Common myeloid progenitor, CD34-positive (primary cell): ENCODE data around the gene RNF149. TPM values are rescaled to one million over a fixed set of nuclear protein-coding genes. Genes with fewer than 3 reads are reported as not detected.

ENCODE experiments used
- CTCF ChIA-PET: fragments of 350-600 bp; sonication (Branson Sonifier 250); formaldehyde crosslinking; loops from one replicate; lab custom pipeline; 2021; ENCODE audit warnings: antibody characterized with exemption; lab: Charles Lee
- POLR2A ChIA-PET: fragments of 350-600 bp; sonication (Branson Sonifier 250); formaldehyde crosslinking; loops from one replicate; lab custom pipeline; 2021; ENCODE audit warnings: antibody characterized with exemption; lab: Charles Lee
- DNase-seq, 3 donors: peaks; one replicate each; pipeline versions ENCODE4 v3.0.0 to v3.0.0-alpha.2; 2013
- H3K27ac ChIP-seq, 2 experiments: 1 replicate in 1 of 2; 2 replicates in 1 of 2; pipeline ENCODE4 v1.7.0; 2013; ENCODE audit warnings: inconsistent platforms in 2 of 2, low read length in 2 of 2, mild to moderate bottlenecking in 2 of 2, low read depth in 1 of 2, moderate library complexity in 1 of 2; ENCODE audit not compliant: severe bottlenecking in 2 of 2, insufficient read depth in 1 of 2, poor library complexity in 1 of 2
- H3K27me3 ChIP-seq, 5 experiments: replicated peaks in 2 of 5; 1 replicate in 3 of 5; 2 replicates in 2 of 5; pipeline versions ENCODE4 v1.6.1 to v1.7.0; 2013; ENCODE audit warnings: low read length in 4 of 5, mild to moderate bottlenecking in 2 of 5, moderate library complexity in 2 of 5, inconsistent platforms in 1 of 5; ENCODE audit not compliant: insufficient read depth in 5 of 5, control insufficient read depth in 4 of 5
- H3K36me3 ChIP-seq, 4 experiments: 1 replicate in 2 of 4; 2 replicates in 2 of 4; pipeline versions ENCODE4 v1.6.1 to v1.7.0; 2013; ENCODE audit warnings: low read length in 3 of 4, control low read depth in 1 of 4, mild to moderate bottlenecking in 1 of 4; ENCODE audit not compliant: control insufficient read depth in 4 of 4, insufficient read depth in 4 of 4
- H3K4me1 ChIP-seq, 4 experiments: 1 replicate in 3 of 4; 2 replicates in 1 of 4; pipeline versions ENCODE4 v1.6.1 to v1.7.1; 2013; ENCODE audit warnings: low read length in 3 of 4, mild to moderate bottlenecking in 3 of 4, control low read depth in 1 of 4, inconsistent platforms in 1 of 4, moderate library complexity in 1 of 4; ENCODE audit not compliant: control insufficient read depth in 4 of 4, insufficient read depth in 4 of 4; ENCODE audit errors: control extremely low read depth in 1 of 4
- H3K4me3 ChIP-seq, 7 experiments: 1 replicate in 4 of 7; 2 replicates in 3 of 7; pipeline versions ENCODE4 v1.5.1 to v1.7.0; 2013; ENCODE audit warnings: mild to moderate bottlenecking in 7 of 7, low read length in 6 of 7, moderate library complexity in 6 of 7, inconsistent platforms in 2 of 7, low read depth in 2 of 7, control low read depth in 1 of 7; ENCODE audit not compliant: insufficient read depth in 4 of 7, control insufficient read depth in 1 of 7; ENCODE audit errors: extremely low read depth in 1 of 7
- H3K9me3 ChIP-seq, 5 experiments: 1 replicate in 4 of 5; 2 replicates in 1 of 5; pipeline versions ENCODE4 v1.6.1 to v1.7.1; 2013; ENCODE audit warnings: low read length in 4 of 5, mild to moderate bottlenecking in 2 of 5, inconsistent platforms in 1 of 5, low read depth in 1 of 5, moderate library complexity in 1 of 5; ENCODE audit not compliant: control insufficient read depth in 4 of 5, insufficient read depth in 2 of 5; ENCODE audit errors: control extremely low read depth in 1 of 5
- whole genome bisulfite sequencing: methylation state at CpG from one replicate; pipeline ENCODE4 v1.1.5; 2013; ENCODE audit not compliant: insufficient coverage; 5-methylcytosine and 5-hydroxymethylcytosine counted together
- polyA plus RNA-seq: library from polyadenylated mRNA; unstranded; fragments of 120-200 nt; gene quantifications from one replicate; pipeline ENCODE4 v1.2.1, GENCODE V29; 2013

Gene RNF149, protein sequence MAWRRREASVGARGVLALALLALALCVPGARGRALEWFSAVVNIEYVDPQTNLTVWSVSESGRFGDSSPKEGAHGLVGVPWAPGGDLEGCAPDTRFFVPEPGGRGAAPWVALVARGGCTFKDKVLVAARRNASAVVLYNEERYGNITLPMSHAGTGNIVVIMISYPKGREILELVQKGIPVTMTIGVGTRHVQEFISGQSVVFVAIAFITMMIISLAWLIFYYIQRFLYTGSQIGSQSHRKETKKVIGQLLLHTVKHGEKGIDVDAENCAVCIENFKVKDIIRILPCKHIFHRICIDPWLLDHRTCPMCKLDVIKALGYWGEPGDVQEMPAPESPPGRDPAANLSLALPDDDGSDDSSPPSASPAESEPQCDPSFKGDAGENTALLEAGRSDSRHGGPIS
- polyA plus RNA-seq, result 70.0 TPM

DNA sequence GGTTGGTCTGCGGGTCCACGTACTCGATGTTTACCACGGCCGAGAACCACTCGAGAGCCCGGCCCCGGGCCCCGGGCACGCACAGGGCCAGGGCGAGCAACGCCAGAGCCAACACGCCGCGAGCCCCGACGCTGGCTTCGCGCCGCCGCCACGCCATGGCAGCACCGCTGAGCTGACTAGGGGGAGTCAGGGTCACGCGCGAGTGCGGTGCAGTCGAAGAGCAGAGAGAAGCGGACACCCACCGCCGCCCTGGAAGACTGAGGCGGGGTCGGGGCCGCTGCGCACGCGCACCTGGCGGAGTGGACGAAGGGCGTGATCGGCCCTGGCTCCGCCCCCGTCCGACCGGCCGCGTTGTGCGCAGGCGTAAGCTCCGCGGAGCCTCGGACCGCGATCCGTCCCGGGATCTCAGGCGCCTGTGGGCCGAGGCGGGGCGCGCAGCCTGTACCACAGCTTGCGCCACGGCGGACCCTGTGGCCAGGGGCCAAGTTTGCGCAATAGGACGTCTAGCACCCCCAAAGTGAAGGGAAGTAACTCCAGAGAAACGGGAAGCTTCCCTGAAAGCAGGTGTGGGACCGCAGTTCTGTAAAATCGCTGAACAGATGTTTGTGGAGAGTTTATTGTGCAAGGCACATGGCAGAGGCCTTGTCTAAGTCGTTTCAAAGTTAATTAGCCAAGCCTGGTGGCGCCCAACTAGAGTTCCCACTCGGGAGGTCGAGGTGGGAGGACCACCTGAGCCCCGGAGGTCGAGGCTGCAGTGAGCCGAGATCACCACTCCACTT is at the start of gene RNF149:
Gene RNF149, minus strand, starts transcription at position 270 of the 779 bp plus-strand sequence. Its CDS starts 113 bp downstream, at position 157.
- Histone ChIP-seq H3K36me3 (peaks cover 0 to 13% (median 0%) of the 10 kb centered on the region in 4 experiments), H3K4me3 (peak within 1 kb of the TSS; percentile 58 to 91 (median 82)), H3K27ac (peak within 1 kb of the TSS; percentile 67 to 86), H3K27me3 (no peaks in the 10 kb centered on the region), H3K4me1 (peaks cover 27 to 71% (median 56%) of the 10 kb centered on the region in 4 experiments), H3K9me3 (no peaks in the 10 kb centered on the region)
- CTCF ChIA-PET, result interaction anchor here (0.7 to 1.6 kb wide), 4 partner anchors 9 to 932 kb away, joined by 3 to 11 read pairs (median 4); no protein-coding TSS in a partner anchor
- under 1% methylated on average over 64 of the region's 76 CpGs for WGBS
- POLR2A ChIA-PET, result interaction anchor here (1.0 to 1.5 kb wide), 4 partner anchors 20 to 57 kb away, joined by 4 to 14 read pairs (median 5); no protein-coding TSS in a partner anchor
- DNase-seq, result peak; percentile 95 to 99 (median 99)

DNA sequence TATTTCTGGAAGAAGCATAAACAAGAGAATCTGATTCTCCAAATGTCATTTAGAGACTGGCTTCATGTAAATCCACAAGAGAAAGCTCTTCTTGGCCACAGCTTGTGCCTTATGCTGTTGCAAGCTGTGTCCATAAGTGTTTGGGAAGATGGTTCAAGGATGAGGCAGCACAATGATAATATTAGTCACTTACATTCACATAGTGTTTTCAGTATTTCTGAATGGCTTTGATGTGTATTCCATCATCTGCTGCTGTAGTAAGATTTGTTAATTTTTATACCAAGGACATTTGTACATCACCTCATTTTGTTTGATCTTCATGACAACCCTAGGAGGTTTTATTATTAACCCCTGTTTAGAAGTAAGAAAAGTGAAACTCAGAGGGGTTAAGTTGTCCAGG is 48.9 kb upstream of the RNF149 start:
- Histone ChIP-seq H3K27ac (no peak overlapping the region), H3K36me3 (no peaks in the 10 kb centered on the region), H3K4me1 (no peaks in the 10 kb centered on the region), H3K27me3 (no peaks in the 10 kb centered on the region), H3K9me3 (no peaks in the 10 kb centered on the region), H3K4me3 (no peak overlapping the region)
- DNase-seq, result no peak
- POLR2A ChIA-PET, result no interaction called here
- CTCF ChIA-PET, result interaction anchor here (1.2 to 2.3 kb wide), 4 partner anchors 8 to 19 kb away, joined by 3 to 7 read pairs (median 4); no protein-coding TSS in a partner anchor

DNA sequence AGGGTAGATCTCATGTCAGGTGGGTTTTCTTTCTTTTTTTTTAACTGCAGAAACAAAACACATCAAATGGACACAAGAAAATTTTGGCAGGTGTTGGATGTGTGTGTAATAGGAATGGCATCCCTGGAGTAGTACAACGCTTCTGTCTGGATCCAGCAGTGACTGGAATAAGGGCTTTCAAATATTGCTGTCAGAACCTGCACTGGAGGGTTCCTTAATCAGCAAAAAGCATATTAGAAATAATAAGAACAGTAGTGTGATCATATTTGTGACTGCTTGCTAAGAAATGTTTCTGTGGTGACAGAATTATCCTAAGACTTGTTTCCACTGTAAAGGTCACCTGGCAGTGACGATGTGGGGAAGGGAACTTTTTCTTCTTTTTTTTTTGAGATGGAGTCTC is 48.0 kb upstream of the RNF149 start:
- no peaks in the 10 kb centered on the region for H3K9me3 ChIP-seq
- H3K27ac ChIP-seq, result no peak overlapping the region
- H3K4me1 ChIP-seq, result no peaks in the 10 kb centered on the region
- H3K36me3 ChIP-seq, result no peaks in the 10 kb centered on the region
- ChIA-PET POLR2A (no interaction called here), CTCF (no interaction called here)
- no peak for DNase-seq
- H3K4me3 ChIP-seq, result no peak overlapping the region
- no peaks in the 10 kb centered on the region for H3K27me3 ChIP-seq
- 92% methylated on average over 2 of the region's 2 CpGs for WGBS

DNA sequence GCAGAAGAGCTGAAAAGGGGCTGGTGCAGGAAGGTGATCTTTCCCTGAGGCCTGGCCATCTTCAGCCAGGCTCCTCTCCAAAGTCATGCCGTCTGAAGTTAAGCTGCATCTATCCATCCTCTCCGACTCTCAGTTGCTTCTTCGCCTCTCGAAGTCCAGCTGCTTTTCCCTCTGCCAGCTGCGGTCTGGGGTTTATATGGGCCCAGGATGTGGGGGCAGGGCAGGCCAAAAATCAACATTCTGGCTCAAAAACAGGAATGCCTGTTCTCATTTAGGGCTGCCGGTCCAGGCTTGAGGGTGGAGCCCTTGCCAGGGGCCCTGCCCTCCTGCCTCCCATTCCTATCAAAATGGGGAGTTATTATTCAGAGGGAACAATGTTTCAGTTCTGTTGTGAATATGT is 47.6 kb upstream of the RNF149 start:
- no peak overlapping the region for H3K4me3 ChIP-seq
- CTCF ChIA-PET, result interaction anchor here (0.9 to 1.0 kb wide), 2 partner anchors 31 to 473 kb away, joined by 3 read pairs; partner anchors contain the start of gene CREG2
- 98% methylated on average over 5 of the region's 6 CpGs for WGBS
- H3K36me3 ChIP-seq, result no peaks in the 10 kb centered on the region
- POLR2A ChIA-PET, result no interaction called here
- H3K9me3 ChIP-seq, result no peaks in the 10 kb centered on the region
- H3K27me3 ChIP-seq, result no peaks in the 10 kb centered on the region
- DNase-seq, result no peak
- H3K27ac ChIP-seq, result no peak overlapping the region
- H3K4me1 ChIP-seq, result no peaks in the 10 kb centered on the region

DNA sequence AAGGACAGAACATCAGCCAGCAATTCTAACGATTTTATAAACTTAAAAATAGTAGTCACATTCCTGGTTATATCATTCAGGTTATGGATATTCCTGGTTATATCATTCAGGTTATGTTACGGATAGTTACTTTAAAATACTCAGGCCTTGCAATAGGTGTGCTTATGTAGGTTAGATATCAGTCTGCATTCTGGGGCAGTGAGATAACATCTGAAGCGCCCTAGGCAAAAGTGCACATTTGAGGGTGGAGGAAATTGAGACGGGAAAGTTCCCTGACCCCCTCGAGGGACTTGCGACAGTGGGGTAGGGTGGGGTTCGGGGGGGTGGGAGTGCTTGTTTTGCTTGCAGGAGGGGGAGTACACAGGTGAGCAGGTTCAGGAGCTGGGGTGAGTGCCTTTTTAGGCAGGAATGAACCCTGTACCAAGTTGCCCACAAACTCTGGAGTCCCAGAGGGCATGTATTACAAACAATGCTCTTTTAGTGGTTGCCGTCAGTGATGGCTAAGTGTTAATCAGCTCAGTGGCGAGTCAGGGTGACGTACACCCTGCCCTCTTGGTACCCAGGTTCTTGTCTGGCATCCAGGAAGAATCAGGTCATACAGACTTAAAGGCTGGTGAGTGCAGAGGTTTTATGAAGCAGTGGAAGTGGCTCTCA is 47.0 kb upstream of the RNF149 start:
- Histone ChIP-seq H3K27me3 (no peaks in the 10 kb centered on the region), H3K4me1 (peaks cover 0 to under 1% (median 0%) of the 10 kb centered on the region in 4 experiments), H3K4me3 (no peak overlapping the region), H3K36me3 (no peaks in the 10 kb centered on the region), H3K9me3 (no peaks in the 10 kb centered on the region), H3K27ac (no peak overlapping the region)
- ChIA-PET CTCF (interaction anchor here (0.9 to 1.0 kb wide), 2 partner anchors 31 to 473 kb away, joined by 3 read pairs; partner anchors contain the start of gene CREG2), POLR2A (no interaction called here)
- no peak for DNase-seq
- WGBS, result 92% methylated on average over 4 of the region's 10 CpGs

DNA sequence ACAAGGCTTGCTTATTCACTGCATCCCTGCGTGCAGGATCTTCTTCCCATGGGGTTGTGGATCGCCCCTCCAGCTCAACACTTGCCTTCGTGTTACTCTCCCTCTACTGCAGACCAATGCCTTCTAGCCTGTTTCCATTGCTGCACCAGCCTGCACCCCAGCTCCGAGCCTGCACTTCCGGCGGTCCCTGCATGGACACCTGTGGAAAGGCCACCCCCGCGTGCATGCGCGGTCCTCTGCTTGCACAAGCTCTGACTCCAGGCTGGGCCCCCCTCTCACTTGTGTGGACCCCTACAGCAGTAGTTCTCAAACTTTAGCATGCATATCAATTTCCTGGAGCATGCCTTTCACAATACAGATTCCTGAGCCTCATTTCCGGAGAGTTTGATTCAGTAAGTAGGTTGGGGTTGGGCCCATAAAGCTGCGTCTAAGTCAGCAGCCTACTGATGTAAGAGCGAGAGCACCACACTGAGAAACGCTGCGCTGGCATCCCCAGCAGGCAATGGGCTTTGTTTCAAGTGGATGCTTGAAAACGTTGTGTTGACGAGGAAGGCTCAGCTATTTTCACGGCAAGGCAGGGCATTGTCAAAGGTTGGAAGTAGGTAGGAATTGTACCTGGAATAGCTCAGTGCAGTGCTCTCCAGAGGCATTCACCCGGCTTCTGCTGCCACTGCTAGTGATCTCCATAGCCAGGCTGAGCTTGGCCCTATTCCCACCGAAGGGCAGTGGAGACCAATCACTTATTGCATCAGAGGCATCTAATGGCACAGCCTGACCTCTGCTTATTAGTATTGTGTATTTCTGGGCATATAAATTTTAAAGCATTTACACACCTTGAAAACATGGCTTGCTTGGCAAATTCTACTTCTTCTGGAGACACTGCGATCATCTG is 46.2 kb upstream of the RNF149 start:
- Histone ChIP-seq H3K9me3 (no peaks in the 10 kb centered on the region), H3K36me3 (no peaks in the 10 kb centered on the region), H3K4me1 (peaks cover 0 to 6% (median 0%) of the 10 kb centered on the region in 4 experiments), H3K4me3 (no peak overlapping the region), H3K27me3 (no peaks in the 10 kb centered on the region), H3K27ac (no peak overlapping the region)
- ChIA-PET POLR2A (no interaction called here), CTCF (interaction anchor here (0.9 kb wide), 1 partner anchor 474 kb away, joined by 3 read pairs; no protein-coding TSS in a partner anchor)
- DNase-seq, result no peak
- 95% methylated on average over 20 of the region's 21 CpGs for WGBS
